ENCODE measurements around the gene STK33.

The STK33 gene

DNA sequence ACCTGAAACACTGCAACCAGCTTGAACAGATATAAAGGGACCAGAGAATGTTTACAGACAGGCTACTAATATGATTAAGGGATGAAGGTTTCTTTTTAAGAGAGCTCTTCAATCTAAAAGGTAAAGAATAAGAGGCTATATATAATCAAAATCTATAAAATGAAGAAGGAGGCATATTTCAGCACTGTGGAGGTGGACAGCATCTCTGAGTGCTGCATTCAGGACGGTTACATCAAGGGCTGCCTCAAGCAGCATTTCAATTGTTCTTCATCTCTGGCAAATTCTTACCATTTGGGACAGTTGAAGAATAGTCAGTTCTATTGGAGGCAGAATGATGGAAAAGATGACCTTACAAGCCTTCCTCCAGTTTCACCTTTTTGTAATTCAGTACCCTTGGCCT, 190.7 kb downstream of the STK33 start:
- TF ChIP-seq, protein P1, sequence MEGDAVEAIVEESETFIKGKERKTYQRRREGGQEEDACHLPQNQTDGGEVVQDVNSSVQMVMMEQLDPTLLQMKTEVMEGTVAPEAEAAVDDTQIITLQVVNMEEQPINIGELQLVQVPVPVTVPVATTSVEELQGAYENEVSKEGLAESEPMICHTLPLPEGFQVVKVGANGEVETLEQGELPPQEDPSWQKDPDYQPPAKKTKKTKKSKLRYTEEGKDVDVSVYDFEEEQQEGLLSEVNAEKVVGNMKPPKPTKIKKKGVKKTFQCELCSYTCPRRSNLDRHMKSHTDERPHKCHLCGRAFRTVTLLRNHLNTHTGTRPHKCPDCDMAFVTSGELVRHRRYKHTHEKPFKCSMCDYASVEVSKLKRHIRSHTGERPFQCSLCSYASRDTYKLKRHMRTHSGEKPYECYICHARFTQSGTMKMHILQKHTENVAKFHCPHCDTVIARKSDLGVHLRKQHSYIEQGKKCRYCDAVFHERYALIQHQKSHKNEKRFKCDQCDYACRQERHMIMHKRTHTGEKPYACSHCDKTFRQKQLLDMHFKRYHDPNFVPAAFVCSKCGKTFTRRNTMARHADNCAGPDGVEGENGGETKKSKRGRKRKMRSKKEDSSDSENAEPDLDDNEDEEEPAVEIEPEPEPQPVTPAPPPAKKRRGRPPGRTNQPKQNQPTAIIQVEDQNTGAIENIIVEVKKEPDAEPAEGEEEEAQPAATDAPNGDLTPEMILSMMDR (IDR thresholded peaks at IDR 0.05; ENCODE audit: control extremely low read depth, extremely low read depth, low read depth, missing control alignments) = no peak
- CTCF ChIA-PET = interaction anchor here (0.8 to 1.1 kb wide), 3 partner anchors 12 to 22 kb away, joined by 3 read pairs; no protein-coding TSS in a partner anchor
- no peak for DNase-seq (ENCODE audit: extremely low spot score)
- POLR2A ChIA-PET = no interaction called here

DNA sequence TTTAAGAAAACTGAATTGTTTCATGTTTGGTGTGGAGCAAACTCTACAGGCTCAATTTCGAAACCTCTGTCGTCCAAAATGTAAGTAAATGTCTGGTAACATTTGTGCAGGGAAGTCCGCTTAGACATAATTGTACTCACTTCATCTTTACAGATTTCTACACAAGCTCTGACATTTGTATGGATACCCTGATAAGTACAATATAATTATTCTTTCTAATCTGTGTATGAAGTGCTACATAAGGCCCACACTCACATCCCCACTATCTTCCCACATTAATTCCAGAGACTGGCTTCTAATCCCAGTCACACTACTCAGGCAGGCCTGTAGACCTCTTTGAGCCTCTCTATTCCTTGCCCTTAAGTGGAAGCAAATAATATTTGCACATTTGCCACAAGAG, 201.1 kb downstream of the STK33 start:
- CTCF ChIA-PET = interaction anchor here (0.7 to 1.8 kb wide), 3 partner anchors 12 to 156 kb away, joined by 3 to 4 read pairs (median 3); no protein-coding TSS in a partner anchor
- POLR2A ChIA-PET = no interaction called here
- DNase-seq (ENCODE audit: extremely low spot score) = no peak
- TF ChIP-seq, protein P1 (IDR thresholded peaks at IDR 0.05; ENCODE audit: control extremely low read depth, extremely low read depth, low read depth, missing control alignments) = no peak

DNA sequence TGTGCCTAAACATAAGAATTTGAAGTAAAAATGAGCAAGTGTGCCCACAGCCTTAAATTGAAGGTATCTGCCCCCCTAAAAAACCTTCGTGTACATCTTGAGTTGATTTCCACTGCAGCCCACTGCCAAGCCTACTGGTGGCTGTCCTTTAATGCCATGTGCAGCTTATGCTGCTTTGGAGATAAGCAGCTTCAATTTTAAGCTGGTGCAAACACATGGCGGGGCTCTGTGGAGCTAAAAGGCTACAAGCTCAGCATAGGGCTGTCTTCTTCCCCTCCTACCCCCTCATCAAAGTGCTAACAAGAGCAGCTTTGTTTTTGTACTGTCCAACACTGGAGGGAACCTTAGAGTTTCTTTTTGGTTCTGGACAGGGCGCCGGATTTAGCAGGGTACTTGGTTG, 201.9 kb downstream of the STK33 start:
- TF ChIP-seq, protein P1 (IDR thresholded peaks at IDR 0.05; ENCODE audit: control extremely low read depth, extremely low read depth, low read depth, missing control alignments) = no peak
- no peak for DNase-seq (ENCODE audit: extremely low spot score)
- CTCF ChIA-PET = interaction anchor here (1.3 to 1.8 kb wide), 3 partner anchors 11 to 157 kb away, joined by 3 to 4 read pairs (median 3); no protein-coding TSS in a partner anchor
- POLR2A ChIA-PET = no interaction called here

DNA sequence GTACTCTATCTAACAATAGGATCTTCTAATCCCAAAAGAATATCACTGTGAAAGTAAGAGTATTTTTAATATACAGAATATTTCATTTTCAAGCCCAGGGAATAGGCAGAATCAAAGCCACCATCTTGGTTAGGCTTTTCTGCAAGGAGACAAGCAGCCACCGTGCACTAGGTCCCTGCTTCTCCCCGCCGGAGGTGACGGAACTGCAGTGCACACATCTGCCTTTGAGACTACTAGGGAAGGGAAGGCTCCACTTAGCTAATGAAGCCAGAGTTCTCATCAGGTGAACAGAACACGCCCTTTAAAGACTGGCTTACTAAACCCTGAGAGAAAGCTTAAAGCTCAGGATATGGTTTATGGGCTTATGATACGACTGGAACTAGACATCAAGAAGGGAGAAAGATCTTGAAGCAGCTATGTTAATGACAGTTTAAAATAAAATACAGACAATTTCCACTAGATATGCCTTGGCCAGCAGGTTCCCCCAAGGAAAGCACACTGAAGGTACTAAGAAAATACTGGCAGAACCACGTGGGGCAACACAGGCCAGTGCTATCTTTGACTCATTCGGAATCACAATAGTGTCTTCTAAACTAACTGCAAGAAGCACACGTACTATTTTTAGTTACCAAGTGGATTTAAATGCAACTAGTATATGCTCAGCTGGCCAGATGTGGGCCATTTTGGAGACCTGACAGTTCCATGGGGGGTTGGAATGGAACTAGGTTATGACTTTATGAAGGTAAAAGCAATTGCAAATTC, 203.0 kb downstream of the STK33 start:
- CTCF ChIA-PET = interaction anchor here (0.9 to 1.4 kb wide), 2 partner anchors 12 to 26 kb away, joined by 3 read pairs; no protein-coding TSS in a partner anchor

DNA sequence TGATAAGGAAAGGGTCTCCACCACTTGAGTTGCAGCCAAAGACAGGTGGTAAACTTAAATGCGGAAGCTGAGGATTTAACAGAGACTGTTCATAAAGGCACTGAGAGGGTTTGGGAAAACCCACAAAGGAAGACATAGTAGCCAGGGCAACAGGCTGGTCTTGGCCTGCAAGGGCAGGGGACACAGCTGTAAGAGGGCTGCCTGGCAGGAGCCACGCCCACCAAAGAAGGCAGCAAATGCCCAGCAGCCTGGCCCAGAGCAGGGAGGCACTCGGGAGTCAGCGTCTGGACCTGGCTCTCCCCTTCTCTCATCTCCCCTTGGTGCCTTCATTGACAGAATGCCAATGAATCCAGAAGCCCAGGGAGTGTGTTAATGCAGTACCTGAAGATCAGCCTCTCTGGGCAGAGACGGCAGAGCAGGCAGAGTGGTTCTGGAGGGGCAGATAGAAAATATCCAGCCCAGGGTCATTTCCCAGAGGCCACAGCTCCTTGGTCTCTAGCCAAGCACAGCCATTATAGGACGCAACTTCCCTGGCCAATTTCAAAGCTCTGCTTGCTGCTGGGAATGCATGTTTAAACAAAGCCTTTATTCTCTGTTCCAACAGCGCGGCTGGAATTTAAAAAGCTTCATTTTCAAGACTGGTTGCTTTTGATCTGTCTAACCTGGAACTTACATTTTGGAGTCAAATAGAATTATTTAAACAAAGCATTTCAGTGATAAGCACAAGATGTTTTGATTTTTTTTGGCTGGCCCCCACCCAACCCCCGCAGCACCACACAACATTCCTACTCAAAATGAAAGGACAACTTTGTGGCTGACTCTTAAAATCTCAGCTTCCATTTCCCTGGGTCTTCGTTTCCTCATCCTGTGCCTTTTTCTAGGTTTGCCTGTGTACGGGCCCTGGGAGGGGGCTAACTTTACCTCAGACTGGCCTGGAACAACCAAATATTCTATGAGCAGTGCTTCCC, 204.7 kb downstream of the STK33 start:
- ChIA-PET CTCF (interaction anchor here (1.2 kb wide), 1 partner anchor 9 kb away, joined by 3 read pairs; no protein-coding TSS in a partner anchor), POLR2A (interaction anchor here (0.6 kb wide), 1 partner anchor 403 kb away, joined by 3 read pairs; no protein-coding TSS in a partner anchor)
- TF ChIP-seq, protein P1 (IDR thresholded peaks at IDR 0.05; ENCODE audit: control extremely low read depth, extremely low read depth, low read depth, missing control alignments) = no peak
- no peak for DNase-seq (ENCODE audit: extremely low spot score)

More for the DNA sequence above, 203.0 kb downstream of the STK33 start:
- no peak for DNase-seq (ENCODE audit: extremely low spot score)
- POLR2A ChIA-PET = interaction anchor here (0.5 kb wide), 1 partner anchor 638 kb away, joined by 3 read pairs; no protein-coding TSS in a partner anchor
- TF ChIP-seq, protein P1 (IDR thresholded peaks at IDR 0.05; ENCODE audit: control extremely low read depth, extremely low read depth, low read depth, missing control alignments) = no peak

DNA sequence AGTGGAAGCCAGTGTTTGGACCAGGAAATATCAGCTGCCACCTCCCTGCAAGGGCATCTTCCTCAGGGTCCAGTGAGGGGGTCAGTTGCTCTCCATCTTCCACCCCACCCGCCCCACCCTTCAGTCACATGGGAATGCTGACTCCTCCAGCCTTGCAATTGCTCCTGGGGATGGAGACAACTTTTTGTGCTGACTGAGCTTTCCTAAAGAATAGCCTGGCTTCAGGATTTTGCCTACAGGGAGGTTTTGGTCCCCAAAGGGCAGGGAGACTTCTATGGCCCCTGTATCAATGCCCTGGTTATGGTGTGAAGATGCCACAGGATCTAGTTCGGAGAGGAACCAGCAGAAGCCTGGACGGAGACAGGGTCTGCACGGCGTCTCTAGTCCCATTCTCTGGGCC, 206.3 kb downstream of the STK33 start:
- TF ChIP-seq, protein P1 (IDR thresholded peaks at IDR 0.05; ENCODE audit: control extremely low read depth, extremely low read depth, low read depth, missing control alignments) = no peak
- no peak for DNase-seq (ENCODE audit: extremely low spot score)
- CTCF ChIA-PET = no interaction called here
- POLR2A ChIA-PET = no interaction called here
